GM12875 (cell line): ENCODE measurements around the gene AXIN2.

ENCODE experiments used
- H3K4me3 ChIP-seq: one replicate; pipeline ENCODE4 v1.5.1; 2011; ENCODE audit warnings: low read depth, low read length, control low read depth
- CTCF ChIP-seq: IDR thresholded peaks from 2 replicates; pipeline ENCODE4 v1.5.1; 2011; ENCODE audit warnings: low read depth, mild to moderate bottlenecking, control low read depth, inconsistent platforms, low read length, moderate library complexity, borderline replicate concordance; ENCODE audit not compliant: insufficient read depth

The AXIN2 gene

GRCh38 chr17:65498816-65499215, 62.6 kb downstream of the AXIN2 start:
- H3K4me3 ChIP-seq, result no peak overlapping the region
- no peak for TF ChIP-seq CTCF

- TF ChIP-seq CTCF, result no peak
- no peak overlapping the region for H3K4me3 ChIP-seq
Observed at GRCh38 chr17:65496801-65497200, 64.6 kb downstream of the AXIN2 start.

- H3K4me3 ChIP-seq, result no peak overlapping the region
- no peak for TF ChIP-seq CTCF
Observed at GRCh38 chr17:65495122-65496055, 66.1 kb downstream of the AXIN2 start.

- no peak overlapping the region for H3K4me3 ChIP-seq
- no peak for TF ChIP-seq CTCF
Observed at GRCh38 chr17:65489413-65490155, 71.9 kb downstream of the AXIN2 start.

- no peak overlapping the region for H3K4me3 ChIP-seq
- no peak for TF ChIP-seq CTCF
Observed at GRCh38 chr17:65488665-65489064, 72.8 kb downstream of the AXIN2 start.

- H3K4me3 ChIP-seq, result no peak overlapping the region
- no peak for TF ChIP-seq CTCF
Observed at GRCh38 chr17:65487990-65488389, 73.5 kb downstream of the AXIN2 start.
